K562 (cell line): Measurements from ENCODE around the gene DIP2B.

Source experiments
- FIP1L1 ChIP-seq: fragments of 200-400 bp; formaldehyde crosslinking; IDR thresholded peaks from 2 replicates; pipeline ENCODE4 v1.6.1; 2018; ENCODE audit warnings: mild to moderate bottlenecking, low read depth, low read length; ENCODE audit not compliant: poor library complexity, severe bottlenecking
- SRSF9 ChIP-seq: fragments of 200-400 bp; formaldehyde crosslinking; IDR thresholded peaks from 2 replicates; pipeline ENCODE4 v1.6.1; 2017; ENCODE audit warnings: low read depth, low read length, borderline replicate concordance
- ZC3H4 ChIP-seq: sonication (generic); formaldehyde crosslinking; IDR thresholded peaks from 2 replicates; pipeline ENCODE4 v1.9.0; 2021; ENCODE audit warnings: missing genetic modification reagents, borderline replicate concordance
- ZNF146 ChIP-seq: IDR thresholded peaks from one replicate; pipeline ENCODE4 v1.6.1; 2018; ENCODE audit warnings: missing compliant biosample characterization; ENCODE audit not compliant: unreplicated experiment
- ZNF551 ChIP-seq: fragments of 250-450 bp; sonication (Bioruptor Pico); IDR thresholded peaks from 2 replicates; pipeline ENCODE4 v1.5.0; 2021; ENCODE audit warnings: mild to moderate bottlenecking, moderate library complexity

- no peak for TF ChIP-seq ZNF146
- no peak for TF ChIP-seq ZNF551 (CRISPR knock-in tag)
- no peak for TF ChIP-seq SRSF9
- no peak for TF ChIP-seq FIP1L1
- no peak for TF ChIP-seq ZC3H4 (CRISPR knock-in tag)
Observed at GRCh38 chr12:50620978-50621360, 116.2 kb downstream of the DIP2B start.
